Measurements from ENCODE around the gene RLN1.
"Not testable (repeated sequence)": the region's sequence is repeated elsewhere in the genome, so short reads cannot be mapped to it uniquely, and the experiment has no call there.

The RLN1 gene, protein sequence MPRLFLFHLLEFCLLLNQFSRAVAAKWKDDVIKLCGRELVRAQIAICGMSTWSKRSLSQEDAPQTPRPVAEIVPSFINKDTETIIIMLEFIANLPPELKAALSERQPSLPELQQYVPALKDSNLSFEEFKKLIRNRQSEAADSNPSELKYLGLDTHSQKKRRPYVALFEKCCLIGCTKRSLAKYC

DNA sequence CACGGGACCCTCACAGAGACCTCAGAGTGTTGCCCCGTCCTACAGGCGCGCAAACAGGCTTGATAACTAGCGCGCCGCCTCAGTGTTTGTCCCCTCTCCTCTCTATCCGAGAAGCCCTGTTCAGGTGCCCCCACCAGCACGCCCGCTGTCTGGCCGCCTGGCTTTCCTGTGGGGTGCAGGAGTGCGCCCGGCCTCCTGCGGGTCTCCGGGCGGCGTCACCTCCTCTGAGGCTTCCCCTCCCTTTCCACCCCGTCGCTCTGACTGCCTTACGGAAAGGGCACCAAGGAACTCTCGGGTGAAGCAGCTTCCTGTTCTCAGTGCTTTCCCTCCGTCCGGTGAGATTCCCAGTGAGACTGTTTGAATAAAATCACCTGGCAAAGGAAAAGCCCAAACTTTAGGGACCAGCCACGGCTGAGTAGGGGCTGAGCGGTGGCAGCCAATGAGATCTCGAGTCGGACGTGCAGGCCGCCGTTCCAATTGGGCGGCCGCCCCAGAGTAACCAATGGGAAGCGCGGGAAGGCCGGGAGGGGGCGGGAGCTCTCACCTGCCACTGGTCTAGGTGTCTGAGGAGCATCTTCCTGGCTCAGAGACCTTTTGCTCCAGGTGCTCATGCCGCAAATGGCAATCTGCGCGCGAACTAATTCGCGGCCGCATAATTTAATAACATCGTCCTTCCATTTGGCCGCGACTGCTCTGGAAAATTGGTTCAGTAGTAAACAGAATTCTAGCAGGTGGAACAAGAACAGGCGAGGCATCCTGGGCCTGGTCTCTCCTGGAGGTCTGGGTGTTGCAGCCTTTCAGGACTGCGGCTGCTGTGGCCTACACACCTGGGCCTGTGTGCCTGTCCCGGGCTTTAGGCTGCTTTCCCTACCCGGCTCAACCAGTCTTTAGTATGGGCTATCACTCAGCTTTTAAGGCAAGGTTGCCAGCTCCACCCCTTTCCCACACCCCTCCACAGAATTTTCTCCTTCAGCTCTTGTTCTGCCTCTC is at the start of gene RLN1:
TSS of gene RLN1 (minus strand) at position 885 of the 990 bp plus-strand sequence. CDS start at position 755, 130 bp downstream.
- DNase-seq: peak in 2 of 3 experiments; percentile 45 to 49

DNA sequence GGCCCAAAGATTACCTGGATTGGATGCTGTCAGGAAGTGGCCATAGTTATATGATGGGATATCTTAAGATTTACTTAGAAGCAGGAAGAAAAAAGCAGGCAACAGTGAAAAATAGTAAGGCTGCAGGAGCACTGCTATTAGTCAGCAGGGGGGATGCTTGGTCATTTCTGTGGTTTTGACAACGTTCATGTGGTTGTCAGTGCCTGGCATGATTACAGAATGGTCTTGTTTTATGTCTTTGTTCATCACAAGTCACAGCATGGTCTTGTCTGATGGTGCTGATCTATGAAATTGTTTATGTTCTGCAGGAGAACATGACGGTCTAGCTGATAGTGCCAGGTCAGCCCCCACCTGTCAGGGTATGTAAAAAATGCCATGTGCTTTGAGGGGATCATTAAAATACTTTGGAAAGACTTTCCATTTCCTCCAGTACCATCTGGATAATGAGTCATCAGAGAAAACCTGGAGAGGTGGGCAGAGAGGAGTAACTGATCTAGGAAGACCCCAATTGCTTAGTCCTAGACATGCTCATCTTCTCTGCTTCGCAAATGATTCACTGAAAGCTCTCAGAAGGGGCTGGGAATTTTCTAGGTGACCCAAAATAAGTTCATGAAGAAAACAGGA is 49.5 kb upstream of the RLN1 start:
- DNase-seq: no peak

DNA sequence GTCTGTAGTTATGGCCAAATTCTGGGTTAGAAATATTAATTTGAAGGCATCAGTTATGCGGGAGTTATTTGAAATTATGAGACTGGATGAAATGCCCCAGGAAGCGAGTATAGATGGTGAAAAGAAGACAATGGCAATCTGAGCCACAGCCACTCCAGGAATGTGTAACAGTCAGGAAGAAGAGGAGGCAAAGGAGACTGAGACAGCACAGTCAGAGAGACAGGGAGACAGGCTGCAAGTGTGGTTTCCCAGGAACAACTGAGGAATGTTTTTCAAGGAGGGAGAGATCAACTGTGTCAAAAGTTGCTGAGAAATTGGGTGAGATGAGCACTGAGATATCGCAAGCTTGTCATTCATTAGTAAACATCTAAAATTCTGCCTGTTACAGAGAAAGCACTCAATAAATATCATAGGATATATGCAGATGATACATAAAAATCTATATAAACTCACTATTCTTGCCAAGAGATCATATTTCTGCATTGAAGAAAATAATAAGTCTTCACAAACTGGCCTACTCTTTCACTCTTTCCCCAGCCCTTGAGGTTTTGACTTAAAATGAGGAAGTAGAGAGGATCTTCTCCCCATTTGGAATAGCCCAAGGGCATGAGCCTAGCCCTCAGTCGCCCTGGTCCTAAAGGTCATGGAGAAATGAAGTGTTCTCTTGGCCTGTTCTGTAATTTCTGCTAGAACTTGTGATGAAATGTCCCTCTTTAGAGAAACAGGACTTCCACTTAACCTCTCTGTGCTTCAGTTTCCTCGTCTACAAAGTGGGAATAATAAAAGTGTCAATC is 48.5 kb upstream of the RLN1 start:
- DNase-seq: no peak

GRCh38 chr9:5384436-5384835 is 44.8 kb upstream of the RLN1 start:
- DNase-seq: no peak

GRCh38 chr9:5382479-5382878 is 42.8 kb upstream of the RLN1 start:
- DNase-seq: no peak

DNA sequence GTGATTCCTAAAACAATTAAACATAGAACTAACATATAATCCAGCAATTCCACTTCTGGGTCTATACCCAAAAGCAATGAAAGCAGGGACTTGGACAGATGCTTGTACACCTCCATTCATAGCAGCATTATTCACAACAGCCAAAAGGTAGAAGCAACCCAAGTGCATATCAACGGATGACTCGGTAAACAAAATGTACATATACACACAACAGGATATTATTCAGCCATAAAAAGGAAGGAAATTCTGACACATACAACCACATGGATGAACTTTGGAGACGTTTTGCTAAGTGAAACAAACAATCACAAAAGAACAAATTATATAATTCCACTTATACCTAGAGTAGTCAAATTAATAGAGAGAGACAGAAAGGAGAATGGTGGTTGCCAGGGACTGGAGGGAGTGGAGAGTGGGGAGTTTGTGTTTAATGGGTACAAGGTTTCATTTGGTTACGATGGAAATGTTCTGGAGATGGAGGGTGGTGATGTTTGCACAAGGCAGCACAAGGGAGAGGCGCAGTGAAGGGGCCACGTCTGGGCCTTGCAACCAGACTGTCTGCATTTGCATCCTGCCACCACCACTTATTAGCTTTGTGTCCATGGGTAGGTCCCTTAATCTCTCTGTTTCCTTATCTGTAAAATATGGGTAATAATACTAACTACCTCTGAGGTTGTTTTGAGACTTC is 36.3 kb upstream of the RLN1 start:
- DNase-seq: no peak

DNA sequence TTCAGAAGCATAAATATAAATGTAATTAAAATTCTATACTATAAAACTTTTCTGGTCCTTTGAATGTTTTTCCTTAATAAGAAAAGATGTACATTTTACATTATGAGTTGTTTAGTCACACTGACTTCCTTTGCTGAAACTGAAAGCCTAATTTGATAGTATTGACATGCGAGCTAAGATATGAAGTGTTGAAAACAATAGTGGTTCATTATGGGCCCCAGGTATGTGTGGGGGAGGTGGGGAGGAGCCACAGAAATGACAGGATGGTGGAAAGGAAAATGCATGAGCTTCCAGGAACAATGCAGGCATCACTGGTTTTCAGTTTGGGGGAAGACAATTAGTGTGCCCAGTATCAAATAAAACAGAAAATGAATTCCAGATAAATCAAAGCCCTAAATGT is 35.4 kb upstream of the RLN1 start:
- no peak for DNase-seq

GRCh38 chr9:5364294-5365024 is 24.8 kb upstream of the RLN1 start:
- DNase-seq: no peak

GRCh38 chr9:5361326-5362010 is 21.8 kb upstream of the RLN1 start:
- no peak for DNase-seq

GRCh38 chr9:5360341-5360740 is 20.7 kb upstream of the RLN1 start:
- DNase-seq: no peak

DNA sequence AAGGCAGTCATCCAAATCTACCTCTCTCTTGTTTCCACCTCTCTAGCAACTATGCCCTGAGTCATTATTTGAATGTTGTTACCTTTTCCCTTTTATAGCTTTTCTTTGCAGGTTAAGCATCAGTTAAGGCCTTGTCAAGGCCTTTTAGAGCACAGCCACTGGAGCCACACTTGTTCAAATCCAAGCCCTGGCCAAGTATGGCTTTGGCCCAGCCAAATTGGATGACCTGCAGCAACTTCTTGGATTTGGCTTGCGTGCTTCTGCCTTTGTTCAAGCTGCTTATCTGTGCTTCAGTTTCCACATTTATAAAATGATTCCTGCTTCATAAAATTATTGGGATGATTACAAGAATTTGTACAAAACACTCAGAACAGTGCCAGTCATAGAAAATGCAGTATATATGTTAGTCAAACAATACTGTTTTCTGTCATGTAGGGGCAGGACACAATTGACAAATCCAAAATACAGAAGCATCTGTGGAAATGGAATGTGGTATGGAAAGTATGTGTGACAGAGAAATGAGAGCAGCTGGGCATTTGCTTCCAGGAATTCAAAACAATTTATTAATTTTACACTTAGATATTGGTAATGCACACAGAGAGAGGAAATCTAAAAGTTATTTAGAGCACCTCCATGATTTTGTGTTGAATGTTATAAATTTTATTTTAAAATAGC is 17.9 kb upstream of the RLN1 start:
- no peak for DNase-seq

- no peak for DNase-seq
Measured at GRCh38 chr9:5355817-5356216, 16.1 kb upstream of the RLN1 start.

- DNase-seq: no peak
Measured at GRCh38 chr9:5355226-5355625, 15.6 kb upstream of the RLN1 start.

- no peak for DNase-seq
Measured at GRCh38 chr9:5354184-5354583, 14.5 kb upstream of the RLN1 start.

DNA sequence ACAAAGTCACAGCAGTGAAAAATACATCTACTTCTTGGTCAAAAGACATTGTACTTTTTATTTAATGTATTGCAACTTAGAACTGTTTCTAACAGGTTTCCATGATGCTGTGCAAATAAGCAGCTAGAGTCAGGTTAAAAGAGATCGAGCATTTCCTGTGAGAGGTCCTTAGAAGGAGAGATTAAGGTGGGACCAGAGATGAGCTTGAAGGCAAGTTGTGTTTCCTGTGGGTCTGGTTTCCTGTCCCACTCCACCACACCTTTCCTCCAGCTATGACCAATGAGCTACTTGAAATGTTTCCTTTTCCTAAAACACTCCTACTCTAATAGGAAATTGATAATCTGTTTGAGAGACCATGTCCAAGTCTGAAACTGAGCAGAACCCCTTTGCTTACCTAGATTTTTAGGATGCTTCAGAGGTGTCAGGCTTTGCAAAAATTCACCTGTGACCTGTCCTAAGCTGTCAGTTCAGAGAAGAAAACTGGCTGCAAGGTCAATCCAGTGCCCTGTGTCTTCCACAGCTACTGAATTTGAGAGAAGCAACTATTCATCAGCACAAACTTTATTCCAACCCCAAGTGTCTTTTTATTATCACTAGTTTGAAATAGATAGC is 13.1 kb upstream of the RLN1 start:
- no peak for DNase-seq

DNA sequence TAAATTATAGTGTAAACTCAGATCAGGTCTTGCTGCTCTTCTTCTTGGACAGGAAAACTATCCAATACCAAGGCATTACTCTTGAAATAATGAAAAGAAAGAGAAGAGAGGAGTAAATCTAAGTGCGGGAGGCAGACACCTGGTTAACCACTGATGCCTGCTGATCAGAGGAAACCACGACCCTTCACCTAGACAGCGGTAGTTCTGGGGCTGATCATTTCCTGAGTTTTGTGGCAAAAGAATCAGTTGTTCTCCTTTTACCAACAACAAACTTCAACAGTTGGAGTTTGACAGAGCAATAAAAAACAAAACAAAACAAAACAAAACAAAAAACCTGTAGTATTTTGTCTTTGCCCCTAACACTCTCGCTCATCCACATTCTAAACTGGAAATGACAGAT is 3.0 kb downstream of the RLN1 start:
- DNase-seq: no peak

GRCh38 chr9:5331276-5331675 is 8.4 kb downstream of the RLN1 start:
- DNase-seq: not testable (repeated sequence)

GRCh38 chr9:5326893-5327548 is 12.7 kb downstream of the RLN1 start:
- DNase-seq: peak in 2 of 3 experiments; percentile 16 to 41

DNA sequence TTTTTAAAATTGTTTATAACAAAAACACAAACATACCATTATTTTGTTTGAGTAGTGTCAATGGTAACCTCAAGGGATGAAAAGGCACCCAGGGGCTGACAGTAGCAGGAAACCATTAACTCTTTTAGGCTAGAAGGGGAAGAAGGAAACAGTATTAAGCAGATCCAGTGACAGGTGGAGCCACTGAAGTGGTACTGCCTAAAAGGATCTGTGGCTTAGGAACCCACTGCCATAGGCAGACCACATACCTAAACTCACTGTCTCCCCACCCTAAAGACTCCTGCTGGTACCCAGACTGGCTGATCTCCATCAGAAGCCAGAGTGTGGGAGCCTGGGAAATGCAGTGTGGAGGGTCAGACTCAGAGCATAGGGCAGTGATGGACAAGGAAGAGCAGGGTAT is 13.5 kb downstream of the RLN1 start:
- no peak for DNase-seq

Data from NCI-H1417 (cell line).